DOHH2 (cell line): Measurements from ENCODE around the gene SAMD10.
A peak's percentile ranks its signal among the peaks of the same experiment; 100 is the strongest.

Source experiments
- H3F3A ChIP-seq: fragments of 200-600 bp; sonication (generic), shearing (Covaris generic); 2 replicates; pipeline ENCODE4 v1.6.0; 2016; ENCODE audit warnings: antibody characterized with exemption, mild to moderate bottlenecking; ENCODE audit not compliant: control insufficient read depth, insufficient read depth
- H3K27ac ChIP-seq: fragments of 200-600 bp; sonication (generic); 2 replicates; pipeline ENCODE4 v1.5.1; 2014; ENCODE audit warnings: low read depth, mild to moderate bottlenecking, low read length, moderate library complexity
- H3K27me3 ChIP-seq: fragments of 200-600 bp; sonication (generic); 2 replicates; pipeline ENCODE4 v1.6.1; 2014; ENCODE audit warnings: mild to moderate bottlenecking, low read length, mixed read lengths; ENCODE audit not compliant: control insufficient read depth
- H3K36me3 ChIP-seq: fragments of 200-600 bp; sonication (generic); 2 replicates; pipeline ENCODE4 v1.6.1; 2014; ENCODE audit warnings: mild to moderate bottlenecking, low read length, moderate library complexity, mixed read lengths; ENCODE audit not compliant: control insufficient read depth
- H3K4me1 ChIP-seq: fragments of 200-600 bp; sonication (generic); 2 replicates; pipeline ENCODE4 v1.6.1; 2014; ENCODE audit warnings: mild to moderate bottlenecking, low read length, mixed read lengths; ENCODE audit not compliant: control insufficient read depth
- H3K4me2 ChIP-seq: fragments of 200-600 bp; sonication (generic); 2 replicates; pipeline ENCODE4 v1.6.0; 2014; ENCODE audit warnings: mild to moderate bottlenecking, low read length, moderate library complexity
- H3K4me3 ChIP-seq: fragments of 200-600 bp; sonication (generic); 2 replicates; pipeline ENCODE4 v1.5.1; 2014; ENCODE audit warnings: mild to moderate bottlenecking, low read length, mixed read lengths
- H3K79me2 ChIP-seq: fragments of 200-600 bp; sonication (generic); 2 replicates; pipeline ENCODE4 v1.6.1; 2014; ENCODE audit warnings: mild to moderate bottlenecking, low read length, mixed read lengths; ENCODE audit not compliant: control insufficient read depth
- H3K9me2 ChIP-seq: fragments of 200-600 bp; sonication (generic); replicated peaks from 2 replicates; pipeline ENCODE4 v1.6.1; 2014; ENCODE audit warnings: mild to moderate bottlenecking, low read length, mixed read lengths; ENCODE audit not compliant: control insufficient read depth
- H3K9me3 ChIP-seq: fragments of 200-600 bp; sonication (generic); 2 replicates; pipeline ENCODE4 v1.6.1; 2014; ENCODE audit warnings: antibody characterized with exemption, low read length, mixed read lengths; ENCODE audit not compliant: control insufficient read depth, insufficient read depth
- H4K20me1 ChIP-seq: fragments of 200-600 bp; sonication (generic); 2 replicates; pipeline ENCODE4 v1.6.0; 2014; ENCODE audit warnings: low read depth, mild to moderate bottlenecking, antibody characterized with exemption, low read length, moderate library complexity; ENCODE audit not compliant: control insufficient read depth, insufficient read depth
- EZH2phosphoT487 ChIP-seq: fragments of 200-600 bp; sonication (generic); IDR thresholded peaks from 2 replicates; pipeline ENCODE4 v1.6.1; 2017; ENCODE audit warnings: borderline replicate concordance, mild to moderate bottlenecking, antibody characterized with exemption, low read length, moderate library complexity, mixed read lengths
- TF ChIP-seq, protein P1 (sequence below): fragments of 200-600 bp; sonication (generic); IDR thresholded peaks from one replicate; pipeline ENCODE4 v1.5.1; 2014; ENCODE audit warnings: antibody characterized with exemption, mild to moderate bottlenecking, low read depth, low read length; ENCODE audit not compliant: poor library complexity, severe bottlenecking

SAMD10 gene

DNA sequence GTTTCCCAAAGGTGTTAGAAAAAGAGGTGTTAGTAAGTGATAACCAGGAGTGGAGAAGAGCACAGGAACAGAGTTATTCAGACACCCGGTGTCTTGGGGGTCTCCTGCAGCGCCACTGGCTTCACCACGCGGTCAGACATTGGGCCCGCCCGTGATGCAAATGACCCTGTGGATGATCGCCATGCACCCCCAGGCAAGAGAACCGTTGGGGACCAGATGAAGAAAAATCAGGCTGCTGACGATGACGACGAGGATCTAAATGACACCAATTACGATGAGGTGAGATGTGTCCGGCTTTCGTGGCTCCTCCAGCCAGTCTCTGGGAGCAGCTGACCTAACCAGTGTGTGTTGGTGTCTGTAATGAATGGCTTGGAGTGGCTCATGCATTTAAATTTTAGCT, 3.5 kb upstream of the SAMD10 start:
- Histone ChIP-seq H3F3A (peaks cover 17% of the 10 kb centered on the region), H3K9me2 (no peaks in the 10 kb centered on the region), H3K4me3 (no peak overlapping the region), H3K36me3 (peaks cover 55% of the 10 kb centered on the region), H3K27ac (no peak overlapping the region), H3K4me2 (no peak overlapping the region), H3K4me1 (peaks cover 40% of the 10 kb centered on the region), H4K20me1 (peaks cover 4% of the 10 kb centered on the region; the same call in 1 of the 2 replicates), H3K79me2 (peaks cover 48% of the 10 kb centered on the region), H3K27me3 (no peaks in the 10 kb centered on the region), H3K9me3 (no peaks in the 10 kb centered on the region)
- TF ChIP-seq, protein P1, sequence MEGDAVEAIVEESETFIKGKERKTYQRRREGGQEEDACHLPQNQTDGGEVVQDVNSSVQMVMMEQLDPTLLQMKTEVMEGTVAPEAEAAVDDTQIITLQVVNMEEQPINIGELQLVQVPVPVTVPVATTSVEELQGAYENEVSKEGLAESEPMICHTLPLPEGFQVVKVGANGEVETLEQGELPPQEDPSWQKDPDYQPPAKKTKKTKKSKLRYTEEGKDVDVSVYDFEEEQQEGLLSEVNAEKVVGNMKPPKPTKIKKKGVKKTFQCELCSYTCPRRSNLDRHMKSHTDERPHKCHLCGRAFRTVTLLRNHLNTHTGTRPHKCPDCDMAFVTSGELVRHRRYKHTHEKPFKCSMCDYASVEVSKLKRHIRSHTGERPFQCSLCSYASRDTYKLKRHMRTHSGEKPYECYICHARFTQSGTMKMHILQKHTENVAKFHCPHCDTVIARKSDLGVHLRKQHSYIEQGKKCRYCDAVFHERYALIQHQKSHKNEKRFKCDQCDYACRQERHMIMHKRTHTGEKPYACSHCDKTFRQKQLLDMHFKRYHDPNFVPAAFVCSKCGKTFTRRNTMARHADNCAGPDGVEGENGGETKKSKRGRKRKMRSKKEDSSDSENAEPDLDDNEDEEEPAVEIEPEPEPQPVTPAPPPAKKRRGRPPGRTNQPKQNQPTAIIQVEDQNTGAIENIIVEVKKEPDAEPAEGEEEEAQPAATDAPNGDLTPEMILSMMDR = no peak
- TF ChIP-seq EZH2phosphoT487 = no peak

DNA sequence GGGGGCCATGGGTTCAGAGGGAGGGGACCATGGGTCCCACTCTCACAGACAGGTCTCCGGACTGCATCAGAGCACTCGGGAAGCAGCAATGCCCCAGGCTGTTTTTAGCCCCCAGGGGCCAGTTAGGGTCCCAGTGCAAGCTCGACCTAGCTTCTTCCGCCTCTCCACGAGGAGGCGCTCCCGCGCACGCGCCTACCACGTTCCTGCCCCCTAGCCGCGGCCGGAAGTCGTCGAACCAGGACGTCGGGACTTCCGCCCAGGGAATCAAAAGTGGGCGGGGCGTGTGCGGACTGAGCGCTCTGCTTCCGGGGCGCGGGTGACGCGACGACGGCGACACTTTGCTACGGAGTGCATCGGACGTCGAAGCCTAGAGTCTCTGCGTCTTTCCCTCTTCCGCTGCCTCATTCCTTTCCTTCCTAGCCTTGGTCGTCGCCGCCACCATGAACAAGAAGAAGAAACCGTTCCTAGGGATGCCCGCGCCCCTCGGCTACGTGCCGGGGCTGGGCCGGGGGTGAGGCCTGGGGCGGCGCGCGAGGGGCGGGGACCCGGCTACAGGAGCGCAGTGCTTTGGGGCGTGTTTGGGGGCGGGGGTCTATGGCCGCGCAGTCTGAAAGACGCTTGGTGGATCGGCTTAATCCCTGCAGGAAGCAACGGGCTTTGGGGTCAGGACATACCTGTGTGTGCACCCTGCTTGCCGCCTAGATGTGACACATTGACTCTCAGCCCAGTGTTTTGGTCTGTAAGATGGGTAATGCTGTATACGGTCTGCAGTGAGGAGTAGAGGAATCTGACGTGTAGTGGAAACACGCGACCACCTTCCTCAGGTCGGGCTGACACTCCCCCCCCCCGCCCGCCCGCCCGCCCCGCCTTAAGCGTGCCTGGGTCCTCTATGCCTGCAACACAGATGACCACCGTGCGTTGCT, 1.6 kb upstream of the SAMD10 start, which contains the start of gene PRPF6:
TSS of gene PRPF6 (plus strand) at position 327 of the 923 bp plus-strand sequence. CDS start at position 441, 114 bp downstream.
- Histone ChIP-seq H3K4me1 (peaks cover 41% of the 10 kb centered on the region), H3F3A (peaks cover 17% of the 10 kb centered on the region), H3K79me2 (peaks cover 50% of the 10 kb centered on the region), H3K9me3 (no peaks in the 10 kb centered on the region), H3K9me2 (no peaks in the 10 kb centered on the region), H3K27me3 (no peaks in the 10 kb centered on the region), H3K27ac (peak within 1 kb of the TSS; percentile 90), H4K20me1 (peaks cover 4% of the 10 kb centered on the region; the same call in 1 of the 2 replicates), H3K4me2 (peak within 1 kb of the TSS; percentile 77), H3K36me3 (peaks cover 41% of the 10 kb centered on the region), H3K4me3 (peak within 1 kb of the TSS; percentile 97)
- TF ChIP-seq EZH2phosphoT487 = no peak
- TF ChIP-seq, protein P1 = peak; percentile 88

- Histone ChIP-seq H3K36me3 (peaks cover 34% of the 10 kb centered on the region), H3K9me2 (no peaks in the 10 kb centered on the region), H3K79me2 (peaks cover 46% of the 10 kb centered on the region), H3F3A (peaks cover 17% of the 10 kb centered on the region), H3K4me2 (peak overlapping the region; percentile 77), H3K4me1 (peaks cover 41% of the 10 kb centered on the region), H3K27me3 (no peaks in the 10 kb centered on the region), H3K9me3 (no peaks in the 10 kb centered on the region), H3K4me3 (peak overlapping the region; percentile 97), H4K20me1 (peaks cover 4% of the 10 kb centered on the region; the same call in 1 of the 2 replicates), H3K27ac (peak overlapping the region; percentile 90)
- no peak for TF ChIP-seq EZH2phosphoT487
- TF ChIP-seq, protein P1 = no peak
These were observed 919 bp upstream of the SAMD10 start for GRCh38 chr20:63980317-63980805.
